Posterior vena cava (tissue), 2 donors: ENCODE data around the gene RFFL. TPM values are rescaled to one million over a fixed set of nuclear protein-coding genes. Genes with fewer than 3 reads are reported as not detected.
A peak's percentile ranks its signal among the peaks of the same experiment; 100 is the strongest.
"Not testable (repeated sequence)": the region's sequence is repeated elsewhere in the genome, so short reads cannot be mapped to it uniquely, and the experiment has no call there.

ENCODE experiments used
- DNase-seq: peaks from one replicate; pipeline ENCODE4 v3.0.0-alpha.2; 2020; ENCODE audit warnings: low spot score
- intact Hi-C, 2 donors: fragments of 100-400 bp; cut with DNase I; formaldehyde crosslinking; loops; one replicate each; pipeline versions ENCODE4 v1.14.1 to v1.14.2; 2022 to 2023
- long read RNA-seq, 2 donors: library from polyadenylated mRNA; unstranded; transcript quantifications; one replicate each; pipeline ENCODE4 v2.0.0, GENCODE V29; 2020 to 2021
- total RNA-seq, 2 donors: library from RNA; stranded (reverse); fragmentation: NEBNext Ultra II Directional; extraction: Animal tissue kit (Norgen Biotek cat#: 25700); gene quantifications; one replicate each; pipeline ENCODE4 v1.2.1, GENCODE V29; 2021
- donor health status: DM: yes; HTN: yes; CAD: no.
- donor health status: DM: yes; HTN: yes; CAD: no.

Gene RFFL
- total RNA-seq = 10 to 100 TPM; 19.8 to 23.0 TPM
- long read RNA-seq, donor 1, full-length matches to known transcripts = 2 of 8 reads
- long read RNA-seq, donor 1, partial matches to known transcripts = 1 of 8 reads
- long read RNA-seq, donor 1, other reads (novel, unspliced or antisense) = 5 of 8 reads
- long read RNA-seq, donor 2, full-length matches to known transcripts = 10 of 20 reads
- long read RNA-seq, donor 2, partial matches to known transcripts = 6 of 20 reads
- long read RNA-seq, donor 2, other reads (novel, unspliced or antisense) = 4 of 20 reads

- peak; percentile 94 for DNase-seq
- intact Hi-C loops = no loop called here
These were observed at the start of gene RFFL for GRCh38 chr17:35063514-35064223. Gene RFFL, minus strand, starts transcription at chr17:35063707. Its CDS starts 37,154 bp downstream, at chr17:35026553.

- not testable (repeated sequence) for DNase-seq
- intact Hi-C loops = loop anchor here in 1 of 2 donors (10.0 kb wide), 2 partner anchors 116 to 686 kb away; no protein-coding TSS in a partner anchor
These were observed 47.3 kb upstream of the RFFL start for GRCh38 chr17:35110791-35111190.

GRCh38 chr17:35104844-35105450 lies 41.4 kb upstream of the RFFL start:
- intact Hi-C loops = loop anchor here in 1 of 2 donors (1.0 kb wide), 1 partner anchor 30 kb away; no protein-coding TSS in a partner anchor
- DNase-seq = no peak

GRCh38 chr17:35103271-35103670 lies 39.8 kb upstream of the RFFL start:
- no peak for DNase-seq
- intact Hi-C loops = no loop called here

GRCh38 chr17:35101725-35102124 lies 38.2 kb upstream of the RFFL start:
- intact Hi-C loops = no loop called here

GRCh38 chr17:35101036-35101435 lies 37.5 kb upstream of the RFFL start:
- no peak for DNase-seq
- intact Hi-C loops = no loop called here

More at GRCh38 chr17:35101725-35102124, 38.2 kb upstream of the RFFL start:
- DNase-seq = no peak

- no peak for DNase-seq
- intact Hi-C loops = no loop called here
These were observed 36.4 kb upstream of the RFFL start for GRCh38 chr17:35099908-35100307.

- DNase-seq = no peak
- intact Hi-C loops = no loop called here
These were observed 34.3 kb upstream of the RFFL start for GRCh38 chr17:35097776-35098175.

GRCh38 chr17:35095741-35096140 lies 32.2 kb upstream of the RFFL start:
- intact Hi-C loops = no loop called here
- no peak for DNase-seq

GRCh38 chr17:35094902-35095301 lies 31.4 kb upstream of the RFFL start:
- no peak for DNase-seq
- intact Hi-C loops = no loop called here

- DNase-seq, intact Hi-C loops: not testable (repeated sequence)
These were observed 27.2 kb upstream of the RFFL start for GRCh38 chr17:35090707-35091106.

GRCh38 chr17:35089586-35090296 lies 26.2 kb upstream of the RFFL start:
- intact Hi-C loops = loop anchor here in 1 of 2 donors (5.0 kb wide), 2 partner anchors 237 to 1478 kb away; no protein-coding TSS in a partner anchor
- no peak for DNase-seq

GRCh38 chr17:35088881-35089585 lies 25.5 kb upstream of the RFFL start:
- peak; percentile 96 for DNase-seq
- intact Hi-C loops = loop anchor here in 1 of 2 donors (5.0 kb wide), 2 partner anchors 237 to 1478 kb away; no protein-coding TSS in a partner anchor

GRCh38 chr17:35088356-35088880 lies 24.9 kb upstream of the RFFL start:
- intact Hi-C loops = loop anchor here in 1 of 2 donors (5.0 kb wide), 2 partner anchors 236 to 1479 kb away; no protein-coding TSS in a partner anchor
- DNase-seq = peak; percentile 85

- intact Hi-C loops = loop anchor here in 1 of 2 donors (5.0 kb wide), 2 partner anchors 236 to 1479 kb away; no protein-coding TSS in a partner anchor
- DNase-seq = no peak
These were observed 24.3 kb upstream of the RFFL start for GRCh38 chr17:35087731-35088355.

- intact Hi-C loops = loop anchor here in 1 of 2 donors (5.0 kb wide), 2 partner anchors 235 to 1480 kb away; no protein-coding TSS in a partner anchor
- no peak for DNase-seq
These were observed 23.5 kb upstream of the RFFL start for GRCh38 chr17:35086931-35087573.

GRCh38 chr17:35086164-35086563 lies 22.7 kb upstream of the RFFL start:
- intact Hi-C loops = loop anchor here in 1 of 2 donors (5.0 kb wide), 2 partner anchors 234 to 1481 kb away; no protein-coding TSS in a partner anchor

More at GRCh38 chr17:35086164-35086563, 22.7 kb upstream of the RFFL start:
- DNase-seq = no peak
